ENCODE data around the gene GOLGA6C. TPM values are rescaled to one million over a fixed set of nuclear protein-coding genes. Genes with fewer than 3 reads are reported as not detected.
"Not testable (repeated sequence)": the region's sequence is repeated elsewhere in the genome, so short reads cannot be mapped to it uniquely, and the experiment has no call there.

Gene GOLGA6C
- total and polyA plus RNA-seq, 8 donors: not detected

DNA sequence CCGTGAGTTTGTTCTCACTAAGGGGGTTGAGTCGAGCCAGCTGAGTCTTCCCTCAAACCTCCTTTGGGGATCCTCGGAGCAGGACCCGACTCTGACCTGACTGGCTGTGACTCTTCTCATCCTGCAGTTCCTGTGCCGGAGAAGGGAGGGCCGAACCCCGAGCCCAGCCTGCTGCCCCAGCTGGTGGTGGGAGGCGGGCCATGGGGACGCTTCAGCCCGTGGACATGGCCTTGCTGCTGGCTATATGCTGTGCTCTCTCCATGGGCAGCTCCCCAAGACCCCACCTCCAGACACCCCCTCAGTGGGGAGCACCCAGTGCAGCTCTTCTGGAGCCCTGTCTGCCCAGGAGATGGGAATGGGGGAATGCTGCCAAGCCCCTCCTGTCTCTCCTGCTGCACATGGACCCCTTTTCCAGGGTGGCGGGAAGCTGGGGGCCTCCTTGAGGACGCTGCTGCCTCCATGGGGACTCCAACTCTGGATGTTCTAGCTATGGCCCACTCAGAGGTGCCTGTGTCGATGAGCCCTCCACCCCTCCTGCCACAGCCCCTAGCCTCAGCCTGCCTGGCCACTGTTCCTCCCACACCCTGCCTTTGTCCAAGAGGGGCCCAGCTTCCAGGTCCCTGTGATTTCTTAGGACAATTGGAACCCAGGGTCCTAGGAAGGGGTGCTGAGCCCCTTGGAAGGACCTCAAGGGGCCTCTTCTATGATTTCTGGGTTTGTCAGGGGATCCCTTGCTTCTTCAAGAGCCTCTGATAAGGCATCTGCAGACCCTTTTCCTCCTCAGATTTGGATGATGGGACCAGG, 43.6 kb upstream of the GOLGA6C start:
- Histone ChIP-seq H3K27me3 (no peaks in the 10 kb centered on the region), H3K9me3 (no peaks in the 10 kb centered on the region), H3K27ac (no peak overlapping the region), H3K4me1 (no peaks in the 10 kb centered on the region), H3K36me3 (peaks cover 0 to 55% of the 10 kb centered on the region in 2 donors), H3K4me3 (no peak overlapping the region)
- intact Hi-C loops (cut with DNase I): no loop called here
- TF ChIP-seq, protein P1, sequence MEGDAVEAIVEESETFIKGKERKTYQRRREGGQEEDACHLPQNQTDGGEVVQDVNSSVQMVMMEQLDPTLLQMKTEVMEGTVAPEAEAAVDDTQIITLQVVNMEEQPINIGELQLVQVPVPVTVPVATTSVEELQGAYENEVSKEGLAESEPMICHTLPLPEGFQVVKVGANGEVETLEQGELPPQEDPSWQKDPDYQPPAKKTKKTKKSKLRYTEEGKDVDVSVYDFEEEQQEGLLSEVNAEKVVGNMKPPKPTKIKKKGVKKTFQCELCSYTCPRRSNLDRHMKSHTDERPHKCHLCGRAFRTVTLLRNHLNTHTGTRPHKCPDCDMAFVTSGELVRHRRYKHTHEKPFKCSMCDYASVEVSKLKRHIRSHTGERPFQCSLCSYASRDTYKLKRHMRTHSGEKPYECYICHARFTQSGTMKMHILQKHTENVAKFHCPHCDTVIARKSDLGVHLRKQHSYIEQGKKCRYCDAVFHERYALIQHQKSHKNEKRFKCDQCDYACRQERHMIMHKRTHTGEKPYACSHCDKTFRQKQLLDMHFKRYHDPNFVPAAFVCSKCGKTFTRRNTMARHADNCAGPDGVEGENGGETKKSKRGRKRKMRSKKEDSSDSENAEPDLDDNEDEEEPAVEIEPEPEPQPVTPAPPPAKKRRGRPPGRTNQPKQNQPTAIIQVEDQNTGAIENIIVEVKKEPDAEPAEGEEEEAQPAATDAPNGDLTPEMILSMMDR (IDR thresholded peaks at IDR 0.05): no peak
- no peak for ATAC-seq
- DNase-seq: no peak

DNA sequence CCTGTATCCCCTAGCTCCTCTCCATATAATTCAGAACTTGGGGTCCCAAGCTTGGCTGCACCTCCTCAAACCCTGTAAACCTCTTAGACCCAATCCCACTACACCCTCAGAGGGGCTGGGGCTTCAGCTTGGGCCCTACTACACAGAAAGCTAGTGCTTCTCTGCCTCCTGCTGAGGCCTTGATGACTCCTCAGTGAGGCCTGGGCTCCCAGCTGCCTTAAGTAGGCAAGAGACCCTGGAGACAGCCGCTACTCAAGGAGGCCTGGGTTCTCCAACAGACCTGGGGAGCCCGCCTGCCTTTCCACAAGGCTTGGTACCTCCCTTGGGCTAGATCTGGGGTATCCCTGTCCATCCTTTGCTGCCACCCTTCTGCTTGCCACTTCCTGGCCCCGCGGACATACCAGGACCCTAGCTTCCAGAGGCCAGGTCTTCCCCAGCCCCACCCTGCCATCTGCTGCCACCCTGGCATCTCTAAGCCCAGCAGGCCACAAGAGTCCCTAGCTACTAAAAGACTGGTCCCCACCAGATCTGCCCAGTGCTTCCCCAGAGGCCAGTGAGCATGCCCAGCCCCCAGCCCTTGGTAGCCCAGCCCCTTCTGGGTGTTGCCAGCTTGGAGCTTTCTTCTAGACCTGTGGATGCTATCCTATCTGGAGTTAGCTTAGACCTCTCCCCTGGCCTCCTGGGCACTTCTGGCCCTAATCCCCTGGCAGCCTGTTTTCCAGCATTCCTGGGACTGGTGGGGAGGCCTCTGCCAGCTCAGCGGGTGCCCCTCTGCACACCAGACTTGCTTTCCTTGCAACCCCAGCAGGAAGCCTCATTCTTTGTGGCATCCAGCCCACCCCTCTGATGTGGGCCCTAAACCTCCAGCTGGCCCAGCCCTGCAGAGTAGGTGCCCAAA, 42.8 kb upstream of the GOLGA6C start:
- TF ChIP-seq, protein P1 (IDR thresholded peaks at IDR 0.05): no peak
- DNase-seq (peak in 1 of 4 donors; percentile 17), ATAC-seq (no peak)
- Histone ChIP-seq H3K4me1 (no peaks in the 10 kb centered on the region), H3K9me3 (no peaks in the 10 kb centered on the region), H3K27ac (no peak overlapping the region), H3K27me3 (no peaks in the 10 kb centered on the region), H3K4me3 (no peak overlapping the region), H3K36me3 (peaks cover 0 to 46% of the 10 kb centered on the region in 2 donors)
- intact Hi-C loops (cut with DNase I): no loop called here

DNA sequence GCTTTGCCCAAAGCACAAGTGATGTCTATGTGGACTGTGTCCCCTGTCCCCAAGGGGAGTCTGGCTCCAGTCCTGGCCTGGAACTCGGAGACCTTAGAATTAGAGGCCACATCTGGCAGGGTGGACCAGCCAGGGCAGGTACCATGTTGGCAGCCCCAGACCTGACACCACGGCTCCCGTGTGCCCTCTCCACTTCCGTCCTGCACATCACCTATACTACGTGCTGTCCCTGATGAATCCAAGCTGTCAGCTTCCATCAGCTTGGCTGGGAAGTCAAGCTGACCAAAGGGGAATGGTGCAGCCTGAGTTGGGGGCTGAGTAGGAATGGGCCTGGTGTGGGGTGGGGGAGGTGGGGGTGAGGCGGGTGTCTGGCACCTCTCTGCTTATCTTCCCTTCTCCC, 41.1 kb upstream of the GOLGA6C start:
- H3K9me3 ChIP-seq: no peaks in the 10 kb centered on the region
- H3K4me3 ChIP-seq: no peak overlapping the region
- TF ChIP-seq, protein P1 (IDR thresholded peaks at IDR 0.05): no peak
- intact Hi-C loops (cut with DNase I): no loop called here
- H3K27me3 ChIP-seq: no peaks in the 10 kb centered on the region
- no peak overlapping the region for H3K27ac ChIP-seq
- DNase-seq (no peak), ATAC-seq (no peak)
- H3K36me3 ChIP-seq: peaks cover 0 to 30% of the 10 kb centered on the region in 2 donors
- H3K4me1 ChIP-seq: no peaks in the 10 kb centered on the region

DNA sequence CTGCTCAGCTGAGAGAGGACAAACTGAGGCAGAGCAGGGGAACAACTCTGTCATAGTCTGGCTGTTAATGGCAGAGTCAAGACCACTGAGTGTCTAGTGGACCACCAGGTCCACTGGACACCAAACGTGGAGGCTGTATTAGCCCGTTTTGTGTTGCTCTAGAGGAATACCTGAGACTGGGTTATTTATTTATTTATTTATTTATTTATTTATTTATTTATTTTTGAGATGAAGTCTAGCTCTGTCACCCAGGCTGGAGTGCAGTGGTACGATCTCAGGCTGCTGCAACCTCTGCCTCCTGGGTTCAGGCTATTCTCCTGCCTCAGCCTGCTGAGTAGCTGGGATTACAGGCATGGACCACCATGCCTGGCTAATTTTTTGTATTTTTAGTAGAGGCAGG, 40.6 kb upstream of the GOLGA6C start:
- H3K9me3 ChIP-seq; DNase-seq; ATAC-seq; H3K27ac ChIP-seq; H3K4me3 ChIP-seq; H3K4me1 ChIP-seq; intact Hi-C loops (cut with DNase I); H3K27me3 ChIP-seq: not testable (repeated sequence)
- H3K36me3 ChIP-seq: peaks cover 0 to 24% of the 10 kb centered on the region in 2 donors

DNA sequence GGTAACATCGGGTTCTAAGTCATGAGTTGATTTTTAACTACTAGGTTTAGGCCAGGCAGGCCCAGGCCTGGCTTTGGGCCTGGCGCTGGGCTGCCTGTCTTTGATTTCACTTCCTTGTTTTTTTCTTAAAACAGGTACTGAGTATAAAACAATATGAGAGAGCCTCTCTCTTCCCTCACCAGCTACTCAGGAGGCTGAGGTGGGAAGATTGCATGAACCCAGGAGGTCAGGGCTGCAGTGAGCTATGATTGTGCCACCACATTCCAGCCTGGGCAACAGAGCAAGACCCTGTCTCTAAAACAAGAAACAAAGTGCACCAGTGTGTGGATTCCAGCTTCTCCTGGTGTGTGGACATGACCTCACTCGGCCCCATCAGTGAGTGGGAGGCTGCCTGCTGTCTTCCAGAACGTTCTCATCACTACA, 38.6 kb upstream of the GOLGA6C start:
- H3K4me1 ChIP-seq; H3K27ac ChIP-seq; H3K36me3 ChIP-seq; H3K9me3 ChIP-seq; H3K4me3 ChIP-seq; DNase-seq; H3K27me3 ChIP-seq; ATAC-seq; intact Hi-C loops (cut with DNase I): not testable (repeated sequence)

DNA sequence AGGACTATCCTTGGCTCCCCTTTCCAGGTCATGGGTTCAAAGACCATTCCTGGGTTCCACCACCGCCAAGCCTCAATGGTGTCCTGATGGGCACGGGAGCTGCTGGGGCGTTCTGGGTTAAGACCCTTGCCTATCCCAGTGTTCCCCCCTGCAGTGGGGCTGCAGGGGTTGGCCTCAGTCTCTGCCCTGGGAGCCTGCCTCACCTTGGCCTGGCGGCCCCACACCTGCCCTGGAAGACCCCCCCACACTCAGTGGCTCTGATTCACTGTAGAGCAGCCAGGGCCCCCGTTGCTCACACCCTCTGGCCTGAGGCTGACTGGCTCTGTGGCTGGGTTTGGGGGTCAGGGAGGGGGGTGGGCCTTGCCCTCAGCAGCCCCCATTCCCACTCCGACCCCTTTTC, 34.4 kb upstream of the GOLGA6C start:
- H3K9me3 ChIP-seq: no peaks in the 10 kb centered on the region
- H3K4me1 ChIP-seq: no peaks in the 10 kb centered on the region
- intact Hi-C loops (cut with DNase I): no loop called here
- H3K27me3 ChIP-seq: no peaks in the 10 kb centered on the region
- H3K4me3 ChIP-seq: no peak overlapping the region
- H3K36me3 ChIP-seq: no peaks in the 10 kb centered on the region
- TF ChIP-seq, protein P1 (IDR thresholded peaks at IDR 0.05): no peak
- H3K27ac ChIP-seq: no peak overlapping the region
- DNase-seq (no peak), ATAC-seq (no peak)
